GM18502 (cell line): Measurements from ENCODE around the gene ANKRD33B.
"Not testable (repeated sequence)": the region's sequence is repeated elsewhere in the genome, so short reads cannot be mapped to it uniquely, and the experiment has no call there.

Experiments
- ATAC-seq: cut with Tn5 transposase; IDR thresholded peaks from one replicate; pipeline ENCODE4 v1.9.1; 2021; ENCODE audit warnings: mild to moderate bottlenecking; ENCODE audit not compliant: unreplicated experiment, poor library complexity

ANKRD33B gene

DNA sequence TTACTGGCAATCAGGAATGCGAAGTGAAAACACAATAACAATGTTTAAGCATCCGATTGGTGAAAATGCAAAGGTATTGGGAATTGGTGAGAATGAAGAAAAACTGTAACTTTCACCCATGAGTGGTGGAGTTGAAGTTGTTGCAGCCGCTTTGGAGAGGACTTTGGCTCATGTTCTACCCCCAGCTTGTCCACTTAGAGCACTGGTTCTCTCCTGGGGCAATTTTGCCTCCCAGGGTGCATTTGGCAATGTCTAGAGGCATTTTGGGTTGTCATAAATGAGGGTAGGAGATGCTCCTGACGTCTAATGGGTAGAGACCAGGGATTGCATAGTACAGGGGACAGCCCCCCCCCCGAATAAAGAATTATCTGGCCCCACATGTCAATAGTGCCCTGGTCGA, 46.2 kb downstream of the ANKRD33B start:
- no peak for ATAC-seq

DNA sequence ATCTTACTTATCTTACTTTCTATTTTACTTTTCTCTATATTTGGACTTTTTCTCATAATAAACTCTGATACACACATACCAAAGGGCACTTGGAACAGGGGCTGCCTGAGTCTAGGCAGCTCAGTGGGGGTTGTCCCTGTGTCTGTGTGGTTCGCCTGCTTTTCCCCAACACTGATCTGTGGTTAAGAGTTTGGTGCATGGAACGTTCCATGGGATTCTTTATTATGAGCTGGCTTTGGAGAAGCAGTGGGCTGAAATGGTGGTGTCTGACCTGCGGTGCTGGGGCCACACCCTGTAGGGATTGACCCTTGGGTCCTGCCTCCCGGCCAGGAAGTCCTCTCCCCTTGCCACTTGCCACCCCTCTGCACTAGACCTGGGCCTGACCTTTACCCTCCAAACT, 47.4 kb downstream of the ANKRD33B start:
- no peak for ATAC-seq

DNA sequence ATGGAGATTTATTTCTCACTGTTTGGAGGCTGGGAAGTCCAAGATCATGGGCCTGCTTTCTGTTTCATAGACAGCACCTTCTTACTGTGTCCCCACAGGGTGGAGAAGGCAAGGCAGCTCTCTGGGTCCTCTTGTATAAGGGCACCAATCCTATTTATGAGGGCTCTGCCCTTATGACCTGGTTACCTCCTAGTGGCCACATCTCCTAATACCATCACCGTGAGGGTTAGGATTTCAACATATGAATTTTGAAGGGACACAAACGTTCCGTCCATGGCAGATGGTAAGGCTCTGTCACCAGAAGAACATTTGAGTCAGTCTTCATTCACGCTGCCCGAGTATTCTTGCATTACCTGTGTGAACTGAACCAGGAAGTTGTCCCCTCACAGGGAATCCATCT, 48.4 kb downstream of the ANKRD33B start:
- ATAC-seq = no peak

DNA sequence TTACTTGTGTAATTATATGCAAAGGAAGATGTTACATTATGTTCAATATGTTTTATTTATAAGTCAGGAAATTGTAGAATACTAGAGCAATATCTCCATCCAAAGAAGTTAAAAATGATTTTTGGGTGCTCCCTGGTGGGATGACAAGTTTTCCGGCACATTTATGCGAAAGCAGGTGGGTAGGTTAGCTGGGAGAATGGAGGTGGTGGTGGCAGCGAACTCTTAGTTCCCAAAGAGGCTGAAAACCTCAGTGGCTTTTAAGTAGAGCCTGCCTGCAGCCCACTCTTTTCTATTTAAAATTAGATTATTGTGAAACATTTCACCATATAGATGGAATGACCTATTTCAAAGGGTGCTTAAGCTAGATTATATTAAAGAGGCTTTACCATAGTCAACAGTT, 51.8 kb downstream of the ANKRD33B start:
- ATAC-seq = no peak

DNA sequence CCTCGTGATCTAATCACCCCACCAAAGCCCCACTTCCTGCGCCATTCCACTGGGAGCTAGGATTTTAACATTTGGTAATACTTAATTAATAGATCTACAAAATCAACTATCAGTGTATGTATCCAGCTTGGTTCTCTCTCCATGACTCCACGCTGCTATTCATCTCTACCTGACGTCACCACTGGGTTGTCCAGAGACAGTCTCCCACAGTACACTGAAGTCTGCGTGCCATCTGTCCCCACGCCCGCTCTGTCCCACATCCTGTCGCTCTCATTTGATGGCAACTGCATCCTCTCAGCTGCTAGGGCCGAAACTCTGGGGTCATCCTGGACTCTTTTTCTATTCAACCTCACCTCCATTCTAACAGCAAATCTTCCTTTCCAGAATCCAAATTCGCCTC, 53.2 kb downstream of the ANKRD33B start:
- no peak for ATAC-seq

DNA sequence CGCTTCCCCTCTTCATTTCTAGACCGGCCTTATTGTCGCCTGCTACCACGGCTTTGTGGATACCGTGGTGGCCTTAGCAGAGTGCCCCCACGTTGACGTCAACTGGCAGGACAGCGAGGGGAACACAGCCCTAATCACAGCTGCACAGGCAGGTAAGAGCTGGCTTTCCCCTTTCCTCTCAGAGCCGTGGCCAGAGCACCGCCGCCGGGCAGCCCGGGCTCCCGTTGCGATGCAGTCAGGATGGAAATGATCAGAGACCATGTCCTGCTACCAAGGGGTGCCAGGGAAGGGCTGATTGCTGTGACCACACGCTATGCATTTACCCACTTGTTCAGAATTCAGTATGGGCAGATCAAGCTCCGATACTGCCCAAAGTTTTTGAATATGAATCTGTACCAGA, 54.4 kb downstream of the ANKRD33B start:
- ATAC-seq = no peak

DNA sequence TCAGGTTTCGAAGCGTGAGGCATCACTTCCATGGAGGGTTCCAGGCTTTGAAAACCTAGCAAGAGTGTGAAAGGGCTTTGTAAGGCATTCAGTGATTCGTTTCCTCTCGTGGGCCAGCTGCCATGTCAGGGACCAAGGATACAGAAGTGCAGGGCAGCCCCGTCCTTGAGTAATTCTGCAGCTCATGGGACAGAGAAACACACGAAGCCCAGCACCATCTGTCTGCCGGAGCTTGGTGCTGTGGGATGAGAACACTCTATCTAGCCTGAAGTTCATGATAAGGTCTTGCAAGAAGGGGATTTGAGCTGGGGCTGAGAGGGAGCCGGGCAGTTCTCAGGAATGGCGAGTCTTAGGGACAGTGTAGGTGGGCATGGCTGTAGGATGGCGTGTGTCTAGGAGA, 55.8 kb downstream of the ANKRD33B start:
- no peak for ATAC-seq

DNA sequence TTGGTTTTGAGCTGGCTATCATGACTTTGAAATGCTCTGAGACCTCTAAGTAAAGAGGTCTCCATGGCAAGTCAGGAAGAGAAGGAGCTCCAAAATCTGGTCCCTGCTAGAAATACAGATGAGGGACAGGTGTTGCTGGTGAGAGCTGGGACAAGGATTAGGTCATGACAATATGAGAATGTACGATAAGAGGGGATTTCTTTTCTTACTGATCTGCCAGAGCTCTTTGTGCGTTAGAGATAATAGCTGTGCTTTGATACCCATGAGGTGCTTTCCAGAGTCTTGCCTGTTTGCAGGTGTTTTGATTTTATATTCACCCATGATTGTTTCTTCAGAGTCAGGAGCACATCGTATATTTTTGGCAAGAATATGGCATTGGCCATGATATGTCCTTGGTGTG, 56.5 kb downstream of the ANKRD33B start:
- ATAC-seq = no peak

DNA sequence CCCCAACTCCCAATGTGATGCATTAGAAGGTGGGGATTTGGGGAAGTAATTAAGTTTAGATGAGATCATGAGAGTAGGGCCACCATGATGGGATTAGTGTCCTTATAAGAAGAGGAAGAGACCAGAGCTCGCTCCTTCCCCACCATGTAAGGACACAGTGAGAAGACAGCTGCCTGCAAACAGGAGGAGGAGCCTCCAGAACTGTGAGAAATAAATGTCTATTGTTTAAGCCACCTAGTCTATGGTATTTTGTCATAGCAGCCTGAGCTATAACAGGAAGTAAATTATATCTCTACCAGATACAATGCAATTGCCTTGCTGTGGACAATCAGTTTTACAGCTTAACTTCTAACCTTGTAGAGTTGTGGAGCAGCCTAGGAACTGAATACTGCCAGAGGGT, 58.0 kb downstream of the ANKRD33B start:
- no peak for ATAC-seq

DNA sequence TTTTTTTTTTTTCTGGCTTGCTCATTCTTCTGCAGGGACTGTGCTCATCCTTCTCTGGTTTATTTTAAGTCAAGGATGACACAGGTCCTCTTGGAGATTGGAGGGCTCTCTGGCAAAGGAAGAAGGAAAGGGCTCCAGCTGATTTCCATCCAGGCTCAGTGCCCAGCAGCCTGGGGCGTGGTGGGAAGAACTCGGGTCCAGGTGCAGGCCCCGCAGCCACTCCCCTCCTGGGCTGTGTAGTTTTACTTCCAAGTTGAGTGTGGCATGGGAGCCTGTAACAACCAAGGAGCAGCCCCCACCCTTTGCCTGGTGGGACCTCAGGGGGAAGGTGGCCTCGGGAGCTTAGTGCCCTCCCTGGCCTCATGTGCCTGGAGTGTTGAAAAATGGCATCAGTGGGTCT, 58.9 kb downstream of the ANKRD33B start:
- no peak for ATAC-seq

DNA sequence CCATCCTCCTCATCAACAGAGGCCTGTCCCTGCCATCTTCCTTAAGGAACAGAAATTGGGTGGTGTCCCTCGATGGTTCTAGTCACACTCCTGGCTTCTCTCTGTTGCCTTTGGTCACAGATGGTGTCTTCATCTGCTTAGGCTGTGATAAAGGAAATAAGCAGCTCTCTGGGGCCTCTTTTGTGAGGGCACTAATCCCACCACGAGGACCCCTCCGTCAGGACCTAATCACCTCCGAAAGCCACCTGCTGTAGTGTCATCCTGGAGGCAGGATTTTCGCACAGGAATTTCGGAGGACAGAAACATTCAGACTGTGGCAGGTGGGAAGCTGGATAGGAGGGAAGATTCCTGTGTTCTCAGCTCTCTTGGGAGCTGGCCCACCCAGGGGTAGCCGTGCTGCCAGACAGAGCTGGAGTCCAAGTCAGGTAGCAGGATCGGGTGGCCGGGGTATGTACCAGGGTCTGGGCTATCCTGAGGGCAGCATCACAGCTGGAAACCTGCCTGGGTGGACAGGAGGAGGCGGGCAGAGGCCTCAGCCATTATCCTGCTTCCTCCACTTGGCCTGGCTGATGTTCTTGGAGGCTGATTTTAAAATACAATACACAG, 59.5 kb downstream of the ANKRD33B start:
- ATAC-seq = no peak

DNA sequence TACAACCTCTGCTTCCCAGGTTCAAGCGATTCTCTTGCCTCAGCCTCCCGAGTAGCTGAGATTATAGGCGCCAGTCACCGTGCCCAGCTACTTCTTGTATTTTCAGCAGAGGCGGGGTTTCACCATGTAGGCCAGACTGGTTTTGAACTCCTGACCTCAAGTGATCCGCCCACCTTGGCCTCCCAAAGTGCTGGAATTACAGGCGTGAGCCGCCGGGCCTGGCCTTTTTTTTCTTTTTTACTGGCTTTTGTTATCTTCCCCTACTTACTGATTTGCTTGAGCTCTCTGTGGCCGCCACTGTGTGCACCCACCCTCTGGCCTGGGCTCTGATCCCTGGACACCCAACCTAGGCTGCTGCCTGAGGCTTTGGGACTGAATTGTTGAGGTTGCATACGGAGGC, 60.3 kb downstream of the ANKRD33B start:
- ATAC-seq = no peak

DNA sequence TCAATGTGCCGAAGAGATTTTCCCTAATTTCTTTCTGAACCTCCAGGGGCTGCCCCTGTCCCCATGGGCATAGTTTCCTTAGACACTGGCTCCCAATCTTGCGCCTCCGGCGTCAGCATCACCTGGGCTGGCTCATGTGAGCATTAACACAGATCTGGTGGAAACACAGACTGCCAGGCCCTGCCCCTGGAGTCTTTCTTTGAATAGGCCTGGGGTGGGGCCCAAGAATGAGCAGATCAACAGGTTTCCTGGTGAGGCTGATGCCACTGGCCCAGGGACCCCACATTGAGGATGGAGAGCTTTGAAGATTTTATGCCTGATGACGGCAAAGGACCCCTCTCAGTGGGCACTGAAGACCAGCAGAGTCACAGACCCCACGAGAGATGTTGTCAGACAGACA, 60.8 kb downstream of the ANKRD33B start:
- no peak for ATAC-seq

DNA sequence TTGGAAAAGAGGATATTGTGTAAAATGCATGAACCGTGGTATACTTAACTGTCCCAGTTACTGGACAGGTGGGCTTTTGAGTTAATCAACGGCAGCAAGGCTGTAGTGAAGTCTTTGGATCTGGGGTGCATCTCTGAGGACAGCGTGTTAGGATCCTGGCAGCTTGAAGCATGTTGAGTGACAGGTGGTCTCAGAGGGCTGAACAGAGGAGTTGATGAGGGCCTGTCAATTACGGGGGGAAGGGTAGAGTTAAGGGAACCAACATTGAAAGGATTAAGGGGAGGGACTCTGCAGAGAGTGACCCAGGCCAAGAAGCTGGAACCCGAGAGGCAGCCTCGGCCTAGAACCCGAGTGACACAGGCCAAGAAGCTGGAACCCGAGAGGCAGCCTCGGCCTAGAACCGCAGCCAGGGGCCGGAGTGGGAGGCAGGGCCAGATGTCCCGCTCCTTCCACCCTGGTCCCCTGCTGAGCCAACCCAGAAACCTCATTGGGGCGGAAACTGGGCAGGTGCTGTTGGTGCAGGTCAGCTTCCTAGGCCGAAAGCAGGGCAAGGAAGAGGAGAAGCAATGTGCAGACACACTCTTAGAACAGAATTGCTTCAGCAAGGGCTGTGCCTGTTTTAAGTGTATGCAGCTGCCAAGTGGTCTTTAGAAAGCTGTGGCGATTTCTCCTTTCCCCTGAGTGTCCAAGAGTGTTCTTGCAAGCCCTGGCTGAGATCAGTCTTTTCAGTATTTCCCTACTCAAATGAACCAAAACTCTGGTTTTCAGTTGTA, 62.0 kb downstream of the ANKRD33B start:
- no peak for ATAC-seq

DNA sequence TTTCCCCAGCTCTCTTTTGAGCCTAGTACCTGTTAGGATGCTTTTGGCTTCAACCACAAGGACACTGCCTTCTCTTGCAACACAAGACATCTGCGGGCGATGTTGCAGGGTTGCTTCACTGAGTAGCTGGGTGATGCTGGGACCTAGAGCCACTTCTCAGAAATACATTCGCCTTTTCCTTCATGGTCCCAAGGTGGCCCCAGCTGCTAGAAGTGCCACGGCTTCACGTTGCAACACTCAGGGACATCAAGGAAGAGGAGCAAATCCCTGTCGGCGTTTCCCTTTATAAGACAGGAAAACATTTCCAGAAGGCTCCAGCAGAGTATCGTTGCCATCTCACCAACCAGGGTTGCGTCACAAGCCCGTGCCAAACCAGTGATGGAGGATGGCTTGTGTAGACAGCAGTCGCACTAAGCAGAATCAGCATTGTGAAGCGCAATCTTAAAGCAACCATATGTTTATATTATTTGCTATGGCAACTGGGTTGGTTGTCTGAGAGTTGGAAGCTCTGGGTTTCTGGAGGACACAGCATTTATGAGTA, 62.7 kb downstream of the ANKRD33B start:
- no peak for ATAC-seq

DNA sequence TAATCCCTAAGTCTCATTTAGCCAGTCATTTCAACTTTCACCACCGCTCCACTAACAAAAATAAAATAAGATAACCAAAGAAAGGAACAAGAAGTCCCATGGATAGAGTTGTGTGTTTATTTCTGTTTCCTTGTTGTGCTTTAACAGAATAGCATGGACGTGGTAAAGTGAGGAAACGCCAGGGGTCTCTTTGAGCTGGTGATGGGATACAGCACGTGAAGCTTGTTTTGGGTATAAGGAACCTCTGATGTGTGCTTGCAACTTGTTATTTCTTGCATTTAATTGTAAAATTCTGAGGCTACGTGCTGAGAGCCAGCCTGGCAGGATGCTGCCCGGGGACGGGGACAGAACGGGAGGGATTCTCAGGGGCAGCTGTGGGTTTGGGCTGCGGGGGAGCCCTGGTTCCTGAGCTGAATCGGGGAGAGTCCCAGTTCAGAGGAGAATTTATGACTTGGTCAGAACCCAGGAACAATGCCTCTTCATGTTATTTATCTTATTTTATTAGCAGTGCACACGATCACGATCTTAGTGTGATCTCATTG, 63.4 kb downstream of the ANKRD33B start:
- ATAC-seq = peak; percentile 10

DNA sequence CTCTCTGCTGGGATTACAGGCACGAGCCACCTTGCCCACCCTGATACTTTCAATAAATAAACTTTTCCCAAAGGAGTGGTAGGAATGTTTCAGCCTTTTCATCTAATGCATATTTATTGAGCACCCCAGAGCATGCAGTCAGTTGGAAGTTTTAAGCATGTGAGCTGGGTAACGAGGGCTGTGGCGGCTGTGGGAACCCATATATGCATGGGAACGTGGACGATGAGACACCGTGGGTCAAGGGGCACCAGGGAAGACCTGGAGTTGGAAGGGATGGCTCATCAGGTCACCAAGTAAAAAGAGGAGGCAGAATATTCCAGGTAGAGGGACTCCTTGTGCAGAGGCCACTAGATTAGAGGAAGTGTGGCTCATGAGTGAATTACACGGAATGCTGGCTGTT, 64.7 kb downstream of the ANKRD33B start:
- ATAC-seq = no peak

DNA sequence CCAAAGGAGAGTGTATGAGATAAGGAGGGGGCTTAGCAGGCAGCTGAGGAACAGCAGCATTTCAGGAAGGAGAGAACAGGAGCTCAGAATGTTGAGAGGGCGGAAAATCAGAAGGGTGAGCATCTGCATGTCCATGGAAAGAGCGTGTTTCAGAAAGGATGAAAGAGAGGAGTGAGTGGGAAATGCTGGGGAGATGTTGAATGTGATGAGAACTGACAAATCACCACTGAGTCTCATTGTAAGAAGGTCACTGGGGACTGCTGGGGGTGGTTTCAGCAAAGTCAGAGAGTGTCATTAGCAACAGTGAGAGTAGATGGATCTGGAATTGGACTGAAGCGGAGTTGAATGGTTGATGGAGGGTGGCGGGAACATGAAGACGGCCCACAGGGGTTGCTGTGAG, 65.8 kb downstream of the ANKRD33B start:
- ATAC-seq = no peak

DNA sequence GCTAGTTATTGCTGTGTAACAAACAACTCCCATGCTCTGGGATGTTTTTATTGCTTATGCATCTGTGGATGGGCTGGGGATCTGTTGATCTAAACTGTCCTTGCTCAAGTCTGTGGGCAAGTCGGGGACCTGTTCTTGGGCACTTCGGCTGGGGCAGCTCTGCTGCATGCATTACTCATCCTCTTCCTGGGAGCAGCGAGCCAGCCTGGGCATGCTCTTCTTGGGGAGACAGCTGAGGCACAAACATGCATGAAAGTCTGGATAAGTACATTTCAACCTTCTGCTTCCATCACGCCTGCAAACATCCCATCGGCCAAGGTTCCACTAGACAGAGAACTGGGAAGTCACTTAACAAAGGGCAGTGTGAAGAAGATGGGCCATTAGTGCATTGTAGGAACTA, 66.3 kb downstream of the ANKRD33B start:
- ATAC-seq = no peak

DNA sequence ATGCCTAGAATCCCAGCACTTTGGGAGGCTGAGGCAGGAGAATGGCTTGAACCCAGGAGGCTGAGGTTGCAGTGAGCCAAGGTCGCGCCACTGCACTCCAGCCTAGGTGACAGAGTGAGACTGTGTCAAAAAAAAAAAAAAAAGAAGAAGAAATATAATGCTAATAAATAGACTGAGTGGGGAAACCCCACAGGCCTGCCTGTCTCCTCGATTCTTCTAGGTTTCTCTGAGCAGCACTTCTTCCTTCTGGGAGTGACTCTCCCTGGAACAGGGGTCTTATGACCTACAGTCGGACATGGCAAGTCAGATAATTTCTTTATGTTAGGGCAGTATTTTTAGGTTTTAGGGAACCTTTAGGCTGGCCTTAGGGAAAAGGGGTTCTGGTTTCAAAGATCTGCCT, 66.9 kb downstream of the ANKRD33B start:
- not testable (repeated sequence) for ATAC-seq

DNA sequence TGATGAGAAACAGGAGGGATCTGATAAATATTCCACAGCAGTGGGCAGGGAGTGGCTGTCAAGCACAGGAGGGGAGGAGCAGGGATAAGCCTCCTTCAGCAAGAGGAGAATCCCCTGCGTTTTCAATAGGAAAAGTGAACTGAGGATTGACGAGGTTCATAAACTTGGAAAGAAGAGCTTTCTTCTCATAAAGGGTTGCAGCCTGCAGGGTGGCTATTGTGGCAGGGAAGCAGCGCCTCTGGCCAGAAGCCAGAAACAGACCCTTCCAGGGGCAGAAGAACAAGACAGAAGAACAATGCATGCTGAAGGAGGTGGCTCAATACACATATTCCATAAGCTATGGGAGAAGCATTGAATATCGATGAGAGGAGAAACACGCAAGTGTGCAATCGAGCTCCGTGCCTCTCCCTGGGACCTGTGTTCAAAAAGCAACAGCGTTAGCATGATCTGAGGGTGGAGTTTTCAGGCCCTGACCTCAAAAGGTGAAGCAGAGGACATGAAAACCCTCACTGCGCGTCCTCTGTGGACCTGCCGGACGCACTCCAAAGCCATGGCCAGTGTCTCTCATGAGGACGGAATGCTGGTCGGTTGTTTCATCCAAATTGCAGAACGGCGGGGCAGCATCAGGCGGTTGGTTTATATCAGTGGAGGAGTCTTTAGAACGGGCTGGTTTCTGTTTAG, 67.6 kb downstream of the ANKRD33B start:
- peak; percentile 7 for ATAC-seq
